HG02938 (cell line): ENCODE measurements around the gene SMIM10L2A.
"Not testable (repeated sequence)": the region's sequence is repeated elsewhere in the genome, so short reads cannot be mapped to it uniquely, and the experiment has no call there.

Experiments used
- ATAC-seq: cut with Tn5 transposase; IDR thresholded peaks from one replicate; pipeline ENCODE4 v1.9.1; 2021; ENCODE audit warnings: mild to moderate bottlenecking, moderate library complexity; ENCODE audit not compliant: unreplicated experiment

Gene SMIM10L2A

DNA sequence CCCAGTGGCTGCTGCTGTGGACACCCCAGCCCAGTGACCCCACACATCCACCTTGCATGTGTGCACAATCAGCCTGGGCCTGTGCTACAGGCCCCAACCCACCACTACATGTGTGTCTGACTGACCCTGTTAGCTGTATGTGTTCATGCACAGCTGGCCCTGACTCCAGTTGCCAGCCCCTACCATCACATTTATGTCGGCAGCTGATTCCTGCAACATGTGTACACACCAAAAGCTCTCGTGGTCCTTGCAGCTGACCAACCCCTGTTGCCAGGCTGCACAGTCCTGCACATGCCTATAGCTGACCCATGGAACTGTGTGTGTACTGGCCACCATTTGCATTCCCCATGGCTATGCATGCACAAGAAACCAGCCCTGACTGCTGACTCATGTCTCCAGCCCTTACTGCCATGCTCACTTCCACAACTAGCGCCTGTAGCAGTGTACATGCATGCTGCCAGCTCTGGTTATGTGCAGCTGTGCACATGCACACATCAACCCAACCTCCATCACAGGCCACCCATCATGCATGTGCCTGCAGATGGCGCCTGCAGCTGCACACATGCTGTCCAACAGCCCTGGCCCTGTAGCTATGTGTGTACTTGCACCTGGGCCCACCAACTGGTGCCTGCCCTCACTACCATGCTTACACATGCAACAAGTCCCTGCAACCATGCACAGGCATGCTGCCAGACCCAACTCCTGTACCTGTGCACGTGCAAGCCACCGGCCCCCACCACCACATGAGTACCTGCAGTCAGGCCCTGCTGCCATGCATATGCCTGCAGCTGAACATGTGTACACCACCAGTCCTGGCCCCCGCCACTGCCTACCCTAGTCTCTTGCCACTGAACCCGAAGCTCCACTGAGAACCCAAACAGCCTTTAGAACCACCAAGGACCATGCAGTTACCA is 28.1 kb downstream of the SMIM10L2A start:
- no peak for ATAC-seq

GRCh38 chrX:135453381-135453780 is 31.6 kb downstream of the SMIM10L2A start:
- ATAC-seq = no peak

GRCh38 chrX:135454816-135455215 is 33.1 kb downstream of the SMIM10L2A start:
- no peak for ATAC-seq

DNA sequence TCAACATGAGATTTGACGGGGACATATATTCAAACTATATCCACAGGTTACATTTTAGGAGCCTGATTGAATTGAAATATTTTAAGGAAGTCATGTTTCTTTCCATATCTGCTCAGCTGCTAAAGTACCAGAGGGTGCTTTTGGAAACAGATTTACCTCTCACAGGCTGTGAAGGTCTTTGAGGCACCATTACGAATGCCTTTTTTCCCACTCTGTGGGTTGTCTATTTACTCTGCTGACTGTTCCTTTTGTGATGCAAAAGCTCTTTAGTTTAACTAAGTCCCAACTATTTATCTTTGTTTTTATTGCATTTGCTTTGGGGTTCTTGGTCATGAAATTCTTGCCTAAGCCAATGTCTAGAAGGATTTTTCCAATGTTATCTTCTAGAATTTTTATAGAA is 40.0 kb downstream of the SMIM10L2A start:
- not testable (repeated sequence) for ATAC-seq

DNA sequence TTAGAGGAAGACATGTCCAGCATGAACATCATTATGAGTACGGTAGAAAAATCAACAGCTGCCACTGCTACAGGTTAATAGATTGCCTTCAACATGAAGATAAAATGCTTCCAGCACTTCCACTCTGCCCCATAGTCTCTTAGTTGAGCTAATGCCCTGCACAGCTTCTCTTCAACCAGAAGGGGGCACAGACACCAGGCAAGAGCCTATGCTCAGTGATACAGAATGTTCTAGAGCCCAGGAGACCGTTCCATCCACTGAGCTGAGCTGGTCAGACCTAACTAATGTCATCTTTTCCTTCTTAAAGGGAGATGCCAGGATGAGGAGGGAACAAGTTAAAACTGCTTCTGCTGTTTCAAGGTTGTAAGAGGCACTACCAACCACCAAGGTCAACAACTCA is 42.2 kb downstream of the SMIM10L2A start:
- ATAC-seq = no peak

- no peak for ATAC-seq
These were observed 54.6 kb downstream of the SMIM10L2A start for GRCh38 chrX:135476378-135476777.

DNA sequence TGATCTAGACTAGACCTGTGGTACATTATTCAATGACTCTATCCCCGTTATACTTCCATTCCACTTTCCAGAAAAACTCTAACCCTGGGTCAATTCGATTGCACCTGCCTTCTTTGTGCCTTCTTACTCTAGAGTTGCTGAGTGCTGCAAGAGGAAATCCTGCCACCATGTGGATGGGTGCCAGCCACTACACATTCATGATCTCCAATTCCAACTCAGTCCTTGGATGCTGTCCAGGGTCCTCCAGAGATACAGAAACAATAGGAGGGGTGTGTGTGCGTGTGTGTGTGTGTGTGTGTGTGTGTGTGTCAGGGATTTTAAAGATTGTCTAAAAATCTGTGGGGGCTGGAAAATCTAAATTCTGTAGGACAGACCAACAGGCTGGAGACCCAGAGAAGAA is 55.8 kb downstream of the SMIM10L2A start:
- ATAC-seq = no peak
